GM18909 (cell line): ENCODE data around the gene EEF1A1.
"Not testable (repeated sequence)": the region's sequence is repeated elsewhere in the genome, so short reads cannot be mapped to it uniquely, and the experiment has no call there.

ENCODE experiments used
- ATAC-seq: cut with Tn5 transposase; IDR thresholded peaks from one replicate; pipeline ENCODE4 v1.9.1; 2021; ENCODE audit warnings: mild to moderate bottlenecking; ENCODE audit not compliant: unreplicated experiment, poor library complexity

EEF1A1 gene

DNA sequence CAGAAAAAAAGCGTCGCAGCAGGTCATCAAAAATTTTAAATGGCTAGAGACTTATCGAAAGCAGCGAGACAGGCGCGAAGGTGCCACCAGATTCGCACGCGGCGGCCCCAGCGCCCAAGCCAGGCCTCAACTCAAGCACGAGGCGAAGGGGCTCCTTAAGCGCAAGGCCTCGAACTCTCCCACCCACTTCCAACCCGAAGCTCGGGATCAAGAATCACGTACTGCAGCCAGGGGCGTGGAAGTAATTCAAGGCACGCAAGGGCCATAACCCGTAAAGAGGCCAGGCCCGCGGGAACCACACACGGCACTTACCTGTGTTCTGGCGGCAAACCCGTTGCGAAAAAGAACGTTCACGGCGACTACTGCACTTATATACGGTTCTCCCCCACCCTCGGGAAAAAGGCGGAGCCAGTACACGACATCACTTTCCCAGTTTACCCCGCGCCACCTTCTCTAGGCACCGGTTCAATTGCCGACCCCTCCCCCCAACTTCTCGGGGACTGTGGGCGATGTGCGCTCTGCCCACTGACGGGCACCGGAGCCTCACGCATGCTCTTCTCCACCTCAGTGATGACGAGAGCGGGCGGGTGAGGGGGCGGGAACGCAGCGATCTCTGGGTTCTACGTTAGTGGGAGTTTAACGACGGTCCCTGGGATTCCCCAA, at the start of gene EEF1A1:
EEF1A1 (minus strand) TSS at position 345 of the 663 bp plus-strand sequence. CDS start 1,006 bp downstream, outside the sequence.
- peak; percentile 72 for ATAC-seq

DNA sequence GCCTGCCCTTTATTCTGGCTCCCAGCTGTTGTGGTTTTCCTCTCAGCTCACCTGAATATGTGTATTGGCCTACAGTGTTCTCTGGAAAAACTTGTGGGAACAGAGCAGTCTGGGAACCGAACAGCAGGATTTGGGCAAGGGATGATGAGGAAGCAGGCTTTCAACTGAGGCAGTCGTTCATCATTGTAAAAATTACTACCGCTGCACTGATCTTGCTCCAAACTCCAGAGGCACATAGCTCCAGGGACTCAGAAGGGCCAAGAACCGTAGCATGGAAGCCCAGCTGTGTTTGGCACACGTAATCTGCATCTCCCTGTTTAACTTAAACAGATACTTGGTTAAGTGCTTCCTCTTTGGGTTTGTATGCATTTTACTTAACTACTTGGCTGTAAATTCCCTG, 48.3 kb upstream of the EEF1A1 start:
- no peak for ATAC-seq

DNA sequence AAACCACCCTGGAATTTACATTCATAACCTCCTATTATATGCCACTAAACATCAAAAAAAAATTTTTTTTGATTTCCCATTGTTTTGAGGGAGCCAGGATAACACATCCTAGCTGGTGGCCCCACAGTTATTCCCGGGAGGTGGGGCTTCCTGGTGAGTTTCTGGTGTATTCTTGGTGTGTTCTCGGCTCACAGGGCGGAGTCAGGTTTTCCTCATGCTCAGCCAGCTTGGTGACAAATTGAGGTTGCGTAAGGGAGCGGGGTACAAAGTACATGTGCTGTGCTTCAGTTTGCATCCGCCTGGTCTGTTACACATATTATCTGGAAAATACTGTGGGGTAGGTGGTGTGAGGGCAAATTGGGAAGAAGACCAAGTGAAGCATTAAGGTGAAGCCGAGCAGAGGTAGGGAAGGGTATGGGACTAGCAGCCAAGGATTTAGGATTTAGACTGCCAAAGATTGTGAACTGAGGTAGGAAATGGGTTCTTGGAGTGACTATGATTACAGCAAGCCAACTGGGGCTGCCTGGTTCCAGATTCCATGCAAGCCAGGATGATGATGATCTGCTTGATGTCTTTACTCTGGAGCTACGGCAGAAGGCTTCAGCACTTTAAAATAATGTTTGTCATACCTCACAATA, 46.2 kb upstream of the EEF1A1 start:
- no peak for ATAC-seq

DNA sequence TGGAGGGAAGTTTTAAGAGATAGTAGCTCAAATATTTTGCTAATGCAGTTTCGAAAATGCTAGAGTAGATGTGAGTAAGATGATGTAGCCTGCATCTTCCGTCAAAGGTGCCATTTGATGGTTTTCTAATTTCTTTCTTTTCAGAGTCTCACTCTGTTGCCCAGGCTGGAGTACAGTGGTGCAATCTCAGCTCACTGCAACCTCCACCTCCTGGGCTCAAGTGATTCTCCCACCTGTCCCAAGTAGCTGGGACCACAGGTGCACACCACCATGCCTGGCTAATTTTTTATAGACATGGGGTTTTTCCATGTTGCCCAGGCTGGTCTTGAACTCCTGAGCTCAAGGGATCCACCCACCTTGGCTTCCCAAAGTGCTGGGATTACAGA, 45.6 kb upstream of the EEF1A1 start:
- not testable (repeated sequence) for ATAC-seq

DNA sequence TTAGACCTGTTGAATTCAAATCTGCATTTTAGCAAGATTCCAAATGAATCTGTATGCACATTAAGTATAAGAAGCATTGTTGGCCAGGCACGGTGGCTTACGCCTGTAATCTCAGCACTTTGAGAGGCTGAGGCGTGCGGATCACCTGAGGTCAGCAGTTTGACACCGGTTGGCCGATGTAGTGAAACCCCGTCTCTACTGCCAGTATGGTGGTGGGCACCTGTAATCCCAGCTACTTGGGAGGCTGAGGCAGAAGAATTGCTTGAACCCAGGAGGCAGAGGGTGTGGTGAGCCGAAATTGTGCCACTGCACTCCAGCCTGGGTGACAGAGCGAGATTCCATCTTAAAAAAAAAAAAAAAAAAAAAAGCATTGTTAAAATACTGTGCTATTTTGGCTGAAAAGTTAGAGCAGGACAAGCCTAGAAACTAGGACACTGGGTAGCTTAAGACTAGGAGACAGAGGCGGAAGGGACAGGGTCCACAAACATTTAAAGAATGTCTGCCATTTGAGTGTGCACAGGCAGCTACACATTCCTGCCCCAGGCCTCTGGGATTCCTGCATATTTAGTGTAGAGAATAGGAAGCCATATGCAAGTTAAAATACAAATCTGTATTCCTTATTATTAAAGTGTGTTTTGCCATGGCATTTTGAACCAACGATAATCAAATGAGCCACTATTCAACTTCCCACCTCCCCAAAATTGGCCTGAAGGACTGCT, 45.1 kb upstream of the EEF1A1 start:
- ATAC-seq: no peak

DNA sequence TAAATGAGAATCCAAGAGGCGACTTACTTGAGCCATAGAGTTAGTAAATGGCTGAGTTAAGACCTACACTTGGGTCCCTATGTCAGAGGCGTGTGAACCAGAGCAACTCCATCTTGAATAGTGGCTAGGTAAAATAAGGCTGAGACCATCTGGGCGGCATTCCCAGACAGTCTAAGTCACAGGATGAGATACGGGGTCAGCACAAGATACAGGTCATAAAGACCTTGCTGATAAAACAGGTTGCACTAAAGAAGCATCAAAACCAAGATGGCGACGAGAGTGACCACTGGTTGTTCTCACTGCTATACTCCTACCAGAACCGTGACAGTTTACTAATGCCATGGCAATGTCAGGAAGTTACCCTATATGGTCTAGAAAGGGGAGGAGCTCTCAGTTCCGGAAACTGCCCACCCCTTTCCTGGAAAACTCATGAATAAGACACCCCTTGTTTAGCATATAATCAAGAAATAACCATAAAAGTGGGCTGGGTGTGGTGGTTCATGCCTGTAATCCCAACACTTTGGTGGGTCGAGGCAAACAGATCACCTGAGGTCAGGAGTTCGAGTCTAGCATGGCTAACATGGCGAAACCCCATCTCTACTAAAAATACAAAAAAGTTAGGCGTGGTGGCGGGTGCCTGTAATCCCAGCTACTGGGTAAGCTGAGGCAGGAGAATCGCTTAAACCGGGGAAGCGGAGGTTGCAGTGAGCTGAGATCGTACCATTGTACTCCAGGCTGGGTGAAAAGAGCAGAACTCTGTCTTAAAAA, 43.9 kb upstream of the EEF1A1 start:
- ATAC-seq: no peak

DNA sequence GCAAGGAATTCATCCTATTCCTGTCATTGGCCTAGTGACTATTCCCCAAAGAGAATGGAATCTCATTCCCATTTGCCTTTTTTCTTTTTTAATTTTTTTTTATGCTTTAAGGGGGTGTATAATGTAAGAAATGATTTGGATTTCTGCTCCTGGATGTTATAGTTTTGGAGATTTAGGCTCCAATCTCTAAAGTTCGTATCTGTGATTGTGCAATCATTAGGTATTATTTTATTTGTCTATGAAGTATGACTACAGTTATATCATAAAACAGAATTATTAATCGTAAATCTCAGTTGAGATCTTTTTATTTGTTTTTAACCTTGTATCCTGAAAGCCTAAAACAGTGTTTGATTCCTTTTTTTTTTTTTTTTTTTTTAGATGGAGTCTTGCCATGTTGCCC, 41.7 kb upstream of the EEF1A1 start:
- no peak for ATAC-seq

DNA sequence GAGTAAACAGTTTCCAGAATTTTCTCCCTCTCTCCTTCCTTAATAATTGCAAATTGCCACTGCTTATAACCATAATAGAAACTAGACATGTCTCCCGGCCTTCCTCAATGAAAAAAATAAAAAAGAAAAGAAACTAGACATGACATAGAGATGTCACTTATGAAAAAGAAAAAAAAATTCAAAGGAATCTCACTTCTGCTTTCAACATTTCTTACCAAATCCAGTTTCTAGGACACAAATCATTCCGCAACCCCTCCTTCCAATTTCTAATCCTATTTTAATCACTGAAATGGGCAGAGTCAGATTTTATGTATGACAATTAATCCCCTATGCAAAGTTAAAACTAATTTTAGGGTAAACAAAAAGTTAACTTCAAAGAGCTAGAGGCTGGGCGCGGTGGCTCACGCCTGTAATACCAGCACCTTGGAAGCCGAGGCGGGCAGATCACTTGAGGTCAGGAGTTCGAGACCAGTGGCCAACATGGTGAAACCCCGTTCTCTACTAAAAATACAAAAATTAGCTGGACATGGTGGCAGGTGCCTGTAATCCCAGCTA, 40.1 kb upstream of the EEF1A1 start:
- peak; percentile 51 for ATAC-seq

DNA sequence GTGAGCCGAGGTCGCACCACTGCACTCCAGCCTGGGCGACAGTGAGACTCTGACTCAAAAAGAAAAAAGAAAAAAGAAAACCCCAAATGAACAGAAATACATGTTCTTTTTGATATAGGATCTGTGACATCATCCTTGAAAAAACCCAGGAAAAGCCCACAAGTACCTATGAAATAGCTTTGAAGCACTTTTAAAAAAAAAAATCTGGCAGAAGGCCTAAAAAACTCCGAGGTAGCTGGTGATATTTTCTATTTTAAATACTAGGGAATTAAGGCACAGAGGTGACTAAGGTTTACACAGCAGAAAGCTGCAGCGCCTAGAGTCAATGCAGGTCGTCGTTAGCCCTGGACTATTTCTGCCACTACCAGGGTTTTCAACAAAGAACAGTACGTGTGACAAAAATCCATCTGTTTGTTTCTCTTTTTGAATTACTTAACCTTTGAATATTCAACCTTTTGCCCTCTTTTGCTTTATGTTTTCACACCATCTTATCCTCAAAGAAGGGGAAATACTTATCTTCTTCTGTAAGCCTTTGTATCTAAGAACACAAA, 39.4 kb upstream of the EEF1A1 start:
- ATAC-seq: peak; percentile 41

DNA sequence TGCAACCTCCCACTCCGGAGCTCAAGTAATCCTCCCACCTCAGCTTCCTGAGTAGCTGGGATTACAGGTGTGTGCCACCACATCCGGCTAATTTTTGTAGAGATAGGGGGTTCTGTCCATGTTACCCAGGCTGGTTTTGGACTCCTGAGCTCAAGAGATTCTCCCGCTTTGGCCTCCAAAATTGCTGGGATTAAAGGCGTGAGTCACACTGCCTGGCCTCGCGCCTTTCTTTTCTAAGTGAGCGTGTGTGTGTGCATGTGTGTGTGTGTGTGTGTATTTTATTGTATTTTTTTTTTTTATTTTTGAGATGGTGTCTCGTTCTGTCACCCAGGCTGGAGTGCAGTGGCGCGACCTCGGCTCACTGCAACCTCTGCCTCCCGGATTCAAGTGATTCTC, 38.6 kb upstream of the EEF1A1 start:
- ATAC-seq: not testable (repeated sequence)

DNA sequence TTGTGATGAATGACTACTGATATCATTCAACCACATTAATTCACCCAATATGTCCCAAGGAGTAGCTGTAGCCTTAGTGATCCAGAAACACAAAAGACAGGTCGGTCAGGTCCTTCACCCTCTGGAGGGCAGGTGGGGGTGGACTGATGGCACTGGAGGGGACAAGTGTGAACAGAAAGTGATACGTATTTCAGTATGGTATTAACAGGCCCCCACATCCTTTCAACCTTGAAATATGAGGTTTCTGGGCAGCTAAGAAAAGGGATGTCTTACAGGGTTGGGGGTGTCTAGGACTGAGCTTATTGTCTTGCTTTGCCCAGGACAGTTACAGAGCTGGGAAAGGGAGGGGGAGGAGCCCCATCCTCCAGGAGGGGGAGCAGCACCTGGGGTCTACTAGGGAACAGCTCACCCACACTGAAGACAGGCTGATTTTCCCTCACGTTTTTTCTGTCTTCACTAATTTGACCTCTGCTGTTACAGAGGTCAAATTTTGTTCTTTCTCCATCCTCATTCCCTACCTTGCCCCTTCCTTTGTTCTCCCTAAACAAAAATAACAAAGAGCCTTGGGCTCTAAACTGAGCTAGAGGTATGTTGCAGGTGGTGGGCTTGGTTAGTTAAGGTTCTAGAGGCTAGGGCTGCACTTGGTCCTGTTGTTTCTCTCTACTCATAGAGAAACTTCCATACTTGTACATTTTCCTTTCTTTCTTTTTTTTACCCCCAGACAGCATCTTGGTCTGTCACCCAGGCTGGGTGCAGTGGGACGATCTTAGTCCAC, 38.0 kb upstream of the EEF1A1 start:
- peak; percentile 60 for ATAC-seq

DNA sequence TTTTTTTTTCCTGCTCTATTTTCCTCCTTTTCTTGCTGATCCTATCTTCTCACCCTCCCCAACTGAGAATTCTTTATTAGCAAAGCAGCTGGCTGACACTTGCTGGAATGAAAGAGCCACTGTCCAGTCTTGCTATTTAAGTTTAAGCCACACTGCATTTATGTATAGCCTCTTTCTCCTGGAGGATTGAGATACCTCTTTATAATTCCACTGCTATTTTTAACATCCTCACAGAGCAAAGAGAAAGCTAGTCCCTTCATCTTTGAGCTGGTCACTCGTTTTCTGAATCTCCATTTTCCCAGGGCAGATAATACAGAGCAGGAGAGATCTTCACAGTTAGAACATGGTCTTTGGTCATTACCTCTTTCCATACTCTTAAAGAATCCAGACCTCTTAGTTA, 36.0 kb upstream of the EEF1A1 start:
- ATAC-seq: no peak

DNA sequence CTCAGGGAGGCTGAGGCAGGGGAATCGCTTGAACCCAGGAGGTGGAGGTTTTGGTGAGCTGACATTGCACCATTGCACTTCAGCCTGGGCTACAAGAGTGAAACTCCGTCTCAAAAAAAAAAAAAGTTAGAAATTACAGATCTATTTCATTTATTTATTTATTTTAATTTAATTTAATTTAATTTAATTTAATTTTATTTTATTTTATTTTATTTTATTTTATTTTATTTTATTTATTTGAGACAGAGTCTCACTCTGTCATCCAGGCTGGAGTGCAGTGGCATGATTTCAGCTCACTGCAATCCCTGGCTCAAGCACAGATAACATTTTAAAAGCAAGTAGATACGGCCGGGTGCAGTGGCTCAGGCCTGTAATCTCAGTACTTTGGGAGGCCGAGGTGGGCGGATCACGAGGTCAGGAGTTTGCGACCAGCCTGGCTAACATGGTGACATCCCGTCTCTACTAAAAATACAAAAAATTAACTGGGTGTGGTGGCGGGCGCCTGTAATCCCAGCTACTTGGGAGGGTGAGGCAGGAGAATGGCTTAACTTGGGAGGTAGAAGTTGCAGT, 34.6 kb upstream of the EEF1A1 start:
- not testable (repeated sequence) for ATAC-seq

DNA sequence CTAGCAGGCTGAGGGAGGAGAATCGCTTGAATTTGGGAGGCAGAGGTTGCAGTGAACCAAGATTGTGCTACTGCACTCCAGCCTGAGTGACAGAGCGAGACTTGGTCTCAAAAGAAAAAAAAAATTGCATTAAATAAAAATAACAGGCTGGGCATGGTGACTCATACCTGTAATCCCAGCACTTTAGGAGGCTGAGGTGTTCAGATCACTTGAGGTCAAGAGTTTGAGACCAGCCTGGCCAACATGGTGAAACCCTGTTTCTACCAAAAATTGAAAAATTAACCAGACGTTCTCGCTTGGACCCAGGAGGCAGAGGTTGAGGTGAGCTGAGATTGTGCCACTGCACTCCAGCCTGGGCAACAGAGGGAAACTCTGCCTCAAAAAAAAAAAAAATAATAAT, 30.3 kb upstream of the EEF1A1 start:
- ATAC-seq: not testable (repeated sequence)

DNA sequence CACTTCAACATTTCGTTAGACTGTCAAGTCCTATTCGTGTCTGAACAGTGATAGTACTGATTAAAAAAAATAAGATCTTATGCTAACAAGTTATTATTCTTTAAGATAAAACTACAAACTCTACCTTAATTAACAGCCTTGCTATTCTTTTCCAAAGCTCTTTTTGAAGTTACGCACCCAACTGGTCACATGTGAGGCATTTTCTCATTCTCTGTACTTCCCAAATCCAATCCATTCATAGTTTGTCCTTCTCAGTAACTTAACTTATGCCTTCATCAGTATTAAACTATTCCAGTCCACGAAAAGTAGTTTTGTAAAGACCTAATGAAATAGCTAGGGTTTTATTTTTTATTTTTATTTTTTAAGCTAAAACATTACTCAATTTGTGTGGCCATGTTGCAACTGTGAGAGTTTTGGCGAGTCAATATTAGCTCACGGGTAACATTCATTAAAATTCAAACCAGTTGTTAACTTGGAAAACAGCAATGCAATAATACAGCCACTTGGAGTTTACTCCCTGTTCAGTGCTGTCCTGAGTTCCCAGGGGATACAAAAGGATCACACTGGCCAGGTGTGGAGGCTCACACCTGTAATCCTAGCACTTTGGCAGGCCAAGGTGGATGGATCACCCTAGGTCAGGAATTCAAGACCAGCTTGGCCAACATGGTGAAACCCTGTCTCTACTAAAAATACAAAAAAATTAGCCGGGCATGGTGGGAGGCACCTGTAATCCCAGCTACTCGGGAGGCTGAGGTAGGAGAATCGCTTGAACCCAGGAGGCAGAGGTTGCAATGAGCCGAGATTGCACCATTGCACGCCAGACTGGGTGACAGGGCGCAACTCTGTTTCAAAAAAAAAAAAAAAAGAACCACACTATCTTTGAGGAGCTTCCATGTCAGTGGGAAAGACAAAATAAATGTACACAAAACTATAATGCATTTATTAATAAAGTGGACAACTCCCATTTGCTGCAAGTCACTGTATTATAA, 27.9 kb upstream of the EEF1A1 start:
- ATAC-seq: no peak

DNA sequence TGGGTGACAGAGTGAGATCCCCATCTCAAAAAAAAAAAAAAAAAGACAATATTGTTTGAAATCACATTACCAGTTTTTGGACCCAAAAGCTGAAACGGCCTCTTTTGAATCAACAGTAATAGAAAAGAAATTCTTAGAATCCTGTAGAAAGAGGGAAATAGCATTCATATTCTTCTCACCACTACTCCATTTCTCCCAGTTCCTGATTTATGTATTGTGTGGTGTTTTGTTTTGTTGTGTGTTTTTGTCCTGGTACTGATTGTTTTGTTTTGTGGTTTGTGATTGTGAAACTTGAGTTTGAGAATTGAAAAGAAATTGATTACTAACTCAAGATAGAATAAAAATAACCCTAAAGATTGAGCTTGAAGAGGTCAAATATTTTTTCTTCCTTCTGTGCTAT, 26.2 kb upstream of the EEF1A1 start:
- ATAC-seq: no peak

DNA sequence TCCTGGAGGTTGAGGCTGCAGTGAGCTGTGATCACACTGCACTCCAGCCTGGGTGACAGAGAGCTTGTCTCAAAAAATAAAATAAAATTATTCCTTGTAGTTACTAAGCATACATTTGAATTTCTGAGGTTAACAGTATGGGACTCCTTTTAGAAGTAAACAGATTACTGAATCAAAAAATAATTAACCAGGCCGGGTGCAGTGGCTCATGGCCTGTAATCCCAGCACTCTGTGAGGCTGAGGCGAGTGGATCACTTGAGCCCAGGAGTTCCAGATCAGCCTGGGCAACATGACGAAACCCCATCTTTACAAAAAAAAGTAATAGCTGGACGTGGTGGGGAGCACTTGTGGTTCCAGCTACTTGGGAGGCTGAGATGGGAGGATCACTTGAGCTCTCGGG, 22.1 kb upstream of the EEF1A1 start:
- ATAC-seq: no peak

DNA sequence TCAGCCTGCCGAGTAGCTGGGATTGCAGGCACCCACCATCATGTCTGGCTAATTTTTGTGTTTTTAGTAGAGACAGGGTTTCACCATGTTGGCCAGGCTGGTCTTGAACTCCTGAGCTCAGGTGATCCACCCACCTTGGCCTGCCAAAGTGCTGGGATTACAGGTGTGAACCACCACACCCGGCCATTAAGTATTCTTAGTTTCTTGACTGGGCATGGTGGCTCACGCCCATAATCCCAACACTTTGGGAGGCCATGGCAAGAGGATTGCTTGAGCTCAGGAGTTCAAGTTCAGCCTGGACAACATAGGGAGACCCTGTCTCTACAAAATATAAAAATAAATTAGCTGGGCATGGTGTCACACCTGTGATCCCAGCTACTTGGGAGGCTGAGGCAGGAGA, 21.6 kb upstream of the EEF1A1 start:
- not testable (repeated sequence) for ATAC-seq
